HepG2 (cell line): Measurements from ENCODE around the gene CTNNA2. TPM values are rescaled to one million over a fixed set of nuclear protein-coding genes. Genes with fewer than 3 reads are reported as not detected.

ENCODE experiments used
- ATAC-seq: fragments of 200-7000 bp; cut with Tn5 transposase; 3 replicates; pipeline ENCODE4 v1.9.1; 2020; ENCODE audit warnings: mild to moderate bottlenecking, moderate library complexity
- BruUV-seq: library from RNA; stranded (reverse); fragments of 400-500 nt; replicated peaks from 2 replicates; lab custom pipeline; 2021; lab: Mats Ljungman, UMichigan
- CTCF ChIA-PET: fragments of 300-600 bp; formaldehyde crosslinking; extraction: SDS; loops from one replicate; lab custom pipeline; 2021; ENCODE audit warnings: low total read pairs, inconsistent platforms, low intra/inter-chr PET ratio; lab: Yijun Ruan, JAX
- POLR2A ChIA-PET: fragments of 350-600 bp; sonication (Branson Sonifier 250); formaldehyde crosslinking; loops from one replicate; lab custom pipeline; 2020; ENCODE audit warnings: antibody characterized with exemption, inconsistent platforms; lab: Yijun Ruan, JAX
- DNase-seq: peaks from one replicate; pipeline ENCODE4 v3.0.0-alpha.2; 2015; ENCODE audit warnings: low spot score
- FAIRE-seq: peaks from 3 replicates; lab custom pipeline; 2011; peaks lifted over from hg19 to GRCh38; lab: Jason Lieb, UNC
- H2AFZ ChIP-seq: one replicate; pipeline ENCODE4 v1.6.1; 2011; ENCODE audit warnings: low read length, inconsistent platforms
- H3K27ac ChIP-seq: fragments of 300-600 bp; 3 replicates; pipeline ENCODE4 v1.8.0; 2011; ENCODE audit warnings: mixed run types, mild to moderate bottlenecking, mixed read lengths, low read length, inconsistent platforms; ENCODE audit not compliant: insufficient read depth; ENCODE audit errors: extremely low read length
- H3K27me3 ChIP-seq, 2 experiments: fragments of 200-600 bp in 1 of 2; 2 replicates in 1 of 2; 3 replicates in 1 of 2; pipeline versions ENCODE4 v1.6.0 to v1.8.0; 2011; ENCODE audit warnings: low read length in 2 of 2, mild to moderate bottlenecking in 2 of 2, moderate library complexity in 2 of 2, inconsistent platforms in 1 of 2; ENCODE audit not compliant: insufficient read depth in 2 of 2, control insufficient read depth in 1 of 2
- H3K36me3 ChIP-seq, 2 experiments: fragments of 200-600 bp in 1 of 2; replicated peaks in 1 of 2; 2 replicates in 1 of 2; 3 replicates in 1 of 2; pipeline versions ENCODE4 v1.5.1 to v1.8.0; 2011; ENCODE audit warnings: low read length in 2 of 2, inconsistent platforms in 1 of 2; ENCODE audit not compliant: insufficient read depth in 2 of 2, control insufficient read depth in 1 of 2
- H3K4me1 ChIP-seq: 2 replicates; pipeline ENCODE4 v1.5.1; 2012; ENCODE audit warnings: low read length, inconsistent platforms; ENCODE audit not compliant: insufficient read depth
- H3K4me2 ChIP-seq: 2 replicates; pipeline ENCODE4 v1.6.0; 2011; ENCODE audit warnings: low read depth, low read length, inconsistent platforms
- H3K4me3 ChIP-seq, 3 experiments: fragments of 200-600 bp in 1 of 3; sonication (generic), shearing (Covaris generic) in 1 of 3; replicated peaks in 1 of 3; 2 replicates each; pipeline ENCODE4 v1.5.1; 2011 to 2016; ENCODE audit warnings: low read length in 3 of 3, inconsistent platforms in 2 of 3, low read depth in 2 of 3, mild to moderate bottlenecking in 2 of 3, control low read depth in 1 of 3, mixed read lengths in 1 of 3; ENCODE audit not compliant: insufficient read depth in 1 of 3
- H3K79me2 ChIP-seq: one replicate; pipeline ENCODE4 v1.6.1; 2011; ENCODE audit warnings: low read length, inconsistent platforms; ENCODE audit not compliant: insufficient read depth
- H3K9ac ChIP-seq: 2 replicates; pipeline ENCODE4 v1.6.0; 2011; ENCODE audit warnings: mild to moderate bottlenecking, low read depth, low read length, inconsistent platforms; ENCODE audit not compliant: insufficient read depth
- H3K9me3 ChIP-seq: 2 replicates; pipeline ENCODE4 v1.5.1; 2012; ENCODE audit warnings: mild to moderate bottlenecking, low read length
- H4K20me1 ChIP-seq: 2 replicates; pipeline ENCODE4 v1.6.0; 2011; ENCODE audit warnings: inconsistent platforms, mild to moderate bottlenecking, low read length, moderate library complexity; ENCODE audit not compliant: insufficient read depth
- EZH2 ChIP-seq: conservative IDR thresholded peaks from 2 replicates; pipeline ENCODE4 v1.6.1; 2012; ENCODE audit warnings: mild to moderate bottlenecking, low read depth, low read length, moderate library complexity
- FOXO1 ChIP-seq: sonication (generic); formaldehyde crosslinking; IDR thresholded peaks from 2 replicates; pipeline ENCODE4 v1.4.0; 2020; ENCODE audit warnings: missing genetic modification reagents
- SOX13 ChIP-seq, 3 experiments: fragments of 450-650 bp in 1 of 3; sonication (generic) in 1 of 3; formaldehyde crosslinking in 1 of 3; IDR thresholded peaks in 2 of 3; conservative IDR thresholded peaks in 1 of 3; 2 replicates each; pipeline versions ENCODE4 v1.5.0 to v1.6.1; 2016 to 2020; ENCODE audit warnings: antibody characterized with exemption in 1 of 3, mild to moderate bottlenecking in 1 of 3, missing compliant biosample characterization in 1 of 3, missing genetic modification reagents in 1 of 3, moderate library complexity in 1 of 3
- TRAFD1 ChIP-seq: sonication (generic); formaldehyde crosslinking; IDR thresholded peaks from 2 replicates; pipeline ENCODE4 v1.5.1; 2020; ENCODE audit warnings: missing genetic modification reagents, mild to moderate bottlenecking, borderline replicate concordance
- U2AF2 ChIP-seq: fragments of 200-400 bp; formaldehyde crosslinking; IDR thresholded peaks from 2 replicates; pipeline ENCODE4 v1.6.1; 2017; ENCODE audit warnings: low read depth, mild to moderate bottlenecking, low read length
- ZBTB7B ChIP-seq: sonication (generic); formaldehyde crosslinking; IDR thresholded peaks from 2 replicates; pipeline ENCODE4 v1.4.0; 2020; ENCODE audit warnings: missing genetic modification reagents
- ZNF121 ChIP-seq: sonication (generic); formaldehyde crosslinking; IDR thresholded peaks from 2 replicates; pipeline ENCODE4 v1.5.0; 2020; ENCODE audit warnings: mild to moderate bottlenecking, missing genetic modification reagents
- ZNF256 ChIP-seq: sonication (generic); formaldehyde crosslinking; conservative IDR thresholded peaks from 2 replicates; pipeline ENCODE4 v1.4.0; 2020; ENCODE audit warnings: missing genetic modification reagents
- ZSCAN30 ChIP-seq: sonication (generic); formaldehyde crosslinking; IDR thresholded peaks from 2 replicates; pipeline ENCODE4 v1.5.0; 2020; ENCODE audit warnings: mild to moderate bottlenecking, missing genetic modification reagents
- WGBS: methylation state at CpG from one replicate; pipeline ENCODE4 v1.1.6; 2017; ENCODE audit warnings: low lambda C conversion rate; 5-methylcytosine and 5-hydroxymethylcytosine counted together
- in situ Hi-C: cut with HindIII; loops from 2 replicates; pipeline ENCODE4 v1.10.0; 2017; ENCODE audit warnings: low pct_unique_long_range_greater_than_20kb; ENCODE audit not compliant: extremely low pct_ligation_motif_present
- intact Hi-C: fragments of 100-400 bp; cut with micrococcal nuclease; formaldehyde crosslinking; loops from one replicate; pipeline ENCODE4 v1.10.0; 2022; ENCODE audit not compliant: unreplicated experiment
- polyA plus RNA-seq, 8 experiments: library from polyadenylated mRNA; depleted of rRNA in 3 of 8; stranded (reverse) in 7 of 8; unstranded in 1 of 8; fragments of >200 nt; fragmentation: Illumina TruSeq in 4 of 8; extraction: Trizol in 4 of 8; gene quantifications; 2 replicates each; pipeline versions ENCODE4 v1.2.1 to v1.2.3, GENCODE V29; 2011 to 2016; ENCODE audit warnings: low read depth in 4 of 8, missing spikeins in 1 of 8, mixed read lengths in 1 of 8; ENCODE audit not compliant: insufficient read depth in 1 of 8
- total RNA-seq, 5 experiments: library from RNA; depleted of rRNA; stranded (reverse); fragments of >200 nt; fragmentation: Illumina TruSeq; extraction: Trizol; gene quantifications; 2 replicates each; pipeline ENCODE4 v1.2.3, GENCODE V29; 2016; ENCODE audit warnings: low read depth in 1 of 5
- TF ChIP-seq, protein P1 (sequence below), 2 experiments: fragments of 450-650 bp in 1 of 2; sonication (generic) in 1 of 2; formaldehyde crosslinking in 1 of 2; IDR thresholded peaks; 2 replicates each; pipeline versions ENCODE4 v1.6.1 to v1.8.0; 2016 to 2022; ENCODE audit warnings: antibody characterized with exemption in 1 of 2, mild to moderate bottlenecking in 1 of 2, missing genetic modification reagents in 1 of 2
- TF ChIP-seq, protein P2 (sequence below): sonication (generic); formaldehyde crosslinking; IDR thresholded peaks from 2 replicates; pipeline ENCODE4 v1.8.0; 2022; ENCODE audit warnings: missing genetic modification reagents, mild to moderate bottlenecking, inconsistent platforms, borderline replicate concordance

The CTNNA2 gene
- total and polyA plus RNA-seq, 2 of the 13 experiments (the other 11 are each of a cell fraction or from before 2014, with no cell fraction given) = not detected

DNA sequence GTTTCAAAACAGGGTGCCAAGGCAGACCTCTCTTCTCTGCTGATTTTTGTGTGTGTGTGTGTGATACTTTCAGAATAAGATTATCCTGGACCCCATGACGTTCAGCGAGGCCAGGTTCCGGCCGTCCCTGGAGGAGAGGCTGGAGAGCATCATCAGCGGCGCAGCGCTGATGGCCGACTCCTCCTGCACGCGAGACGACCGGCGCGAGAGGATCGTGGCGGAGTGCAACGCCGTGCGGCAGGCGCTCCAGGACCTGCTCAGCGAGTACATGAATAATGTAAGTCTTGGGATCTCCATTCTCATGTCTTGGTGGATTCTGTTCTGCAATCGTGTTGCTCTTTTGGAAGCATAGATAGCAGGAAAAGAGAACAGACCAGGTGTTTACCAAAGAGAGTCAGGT, 396.7 kb downstream of the CTNNA2 start:
- Histone ChIP-seq H3K4me1 (no peaks in the 10 kb centered on the region), H4K20me1 (no peaks in the 10 kb centered on the region), H3K79me2 (no peaks in the 10 kb centered on the region), H3K9me3 (no peaks in the 10 kb centered on the region), H3K27me3 (peaks cover 0 to 3% of the 10 kb centered on the region in 2 experiments; a peak in 1 of 5 replicates), H3K27ac (no peak overlapping the region), H3K4me2 (no peak overlapping the region), H2AFZ (no peak overlapping the region), H3K4me3 (no peak overlapping the region), H3K36me3 (no peaks in the 10 kb centered on the region), H3K9ac (no peak overlapping the region)
- DNase-seq = no peak
- no TSS peak for BruUV-seq
- ChIA-PET CTCF (no interaction called here), POLR2A (no interaction called here)
- 62% methylated on average over 22 of the region's 22 CpGs for WGBS
- ATAC-seq = no peak
- intact Hi-C loops = no loop called here
- in situ Hi-C loops = no loop called here
- no peak for FAIRE-seq
- TF ChIP-seq ZNF256 (CRISPR knock-in tag) (no peak), U2AF2 (no peak), TRAFD1 (CRISPR knock-in tag) (no peak), ZNF121 (no peak), ZSCAN30 (no peak), SOX13 (IDR thresholded peaks at IDR 0.05) (no peak), SOX13 (CRISPR knock-in tag; conservative IDR thresholded peaks at IDR 0.05 in 1 of 2, IDR thresholded peaks at IDR 0.05 in 1 of 2) (no peak), FOXO1 (CRISPR knock-in tag) (no peak), EZH2 (no peak), ZBTB7B (CRISPR knock-in tag) (no peak)
- TF ChIP-seq, protein P1, sequence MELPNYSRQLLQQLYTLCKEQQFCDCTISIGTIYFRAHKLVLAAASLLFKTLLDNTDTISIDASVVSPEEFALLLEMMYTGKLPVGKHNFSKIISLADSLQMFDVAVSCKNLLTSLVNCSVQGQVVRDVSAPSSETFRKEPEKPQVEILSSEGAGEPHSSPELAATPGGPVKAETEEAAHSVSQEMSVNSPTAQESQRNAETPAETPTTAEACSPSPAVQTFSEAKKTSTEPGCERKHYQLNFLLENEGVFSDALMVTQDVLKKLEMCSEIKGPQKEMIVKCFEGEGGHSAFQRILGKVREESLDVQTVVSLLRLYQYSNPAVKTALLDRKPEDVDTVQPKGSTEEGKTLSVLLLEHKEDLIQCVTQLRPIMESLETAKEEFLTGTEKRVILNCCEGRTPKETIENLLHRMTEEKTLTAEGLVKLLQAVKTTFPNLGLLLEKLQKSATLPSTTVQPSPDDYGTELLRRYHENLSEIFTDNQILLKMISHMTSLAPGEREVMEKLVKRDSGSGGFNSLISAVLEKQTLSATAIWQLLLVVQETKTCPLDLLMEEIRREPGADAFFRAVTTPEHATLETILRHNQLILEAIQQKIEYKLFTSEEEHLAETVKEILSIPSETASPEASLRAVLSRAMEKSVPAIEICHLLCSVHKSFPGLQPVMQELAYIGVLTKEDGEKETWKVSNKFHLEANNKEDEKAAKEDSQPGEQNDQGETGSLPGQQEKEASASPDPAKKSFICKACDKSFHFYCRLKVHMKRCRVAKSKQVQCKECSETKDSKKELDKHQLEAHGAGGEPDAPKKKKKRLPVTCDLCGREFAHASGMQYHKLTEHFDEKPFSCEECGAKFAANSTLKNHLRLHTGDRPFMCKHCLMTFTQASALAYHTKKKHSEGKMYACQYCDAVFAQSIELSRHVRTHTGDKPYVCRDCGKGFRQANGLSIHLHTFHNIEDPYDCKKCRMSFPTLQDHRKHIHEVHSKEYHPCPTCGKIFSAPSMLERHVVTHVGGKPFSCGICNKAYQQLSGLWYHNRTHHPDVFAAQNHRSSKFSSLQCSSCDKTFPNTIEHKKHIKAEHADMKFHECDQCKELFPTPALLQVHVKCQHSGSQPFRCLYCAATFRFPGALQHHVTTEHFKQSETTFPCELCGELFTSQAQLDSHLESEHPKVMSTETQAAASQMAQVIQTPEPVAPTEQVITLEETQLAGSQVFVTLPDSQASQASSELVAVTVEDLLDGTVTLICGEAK (IDR thresholded peaks at IDR 0.05) = no peak
- TF ChIP-seq, protein P1 (CRISPR knock-in tag; IDR thresholded peaks at IDR 0.05) = no peak
- TF ChIP-seq, protein P2, sequence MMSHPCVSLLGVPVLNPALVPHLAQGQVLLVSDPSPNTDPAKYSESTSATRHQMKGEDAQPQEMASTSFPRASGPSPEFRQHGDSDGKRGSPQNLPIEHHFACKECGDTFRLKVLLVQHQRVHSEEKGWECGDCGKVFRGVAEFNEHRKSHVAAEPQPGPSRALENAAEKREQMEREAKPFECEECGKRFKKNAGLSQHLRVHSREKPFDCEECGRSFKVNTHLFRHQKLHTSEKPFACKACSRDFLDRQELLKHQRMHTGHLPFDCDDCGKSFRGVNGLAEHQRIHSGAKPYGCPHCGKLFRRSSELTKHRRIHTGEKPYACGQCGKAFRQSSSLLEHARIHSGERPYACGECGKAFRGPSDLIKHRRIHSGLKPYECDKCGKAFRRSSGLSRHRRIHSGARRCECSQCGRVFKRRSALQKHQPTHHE (CRISPR knock-in tag) = no peak
